Activated effector memory CD4-positive, alpha-beta T cell treated with anti-CD3 and anti-CD28 coated beads, Interleukin-2, amount 50 U/mL, for 16 hours (primary cell): ENCODE results near the gene GTF2E1.

ENCODE experiments used
- DNase-seq: peaks from one replicate; pipeline ENCODE4 v3.0.0-alpha.2; 2020

GTF2E1 gene

GRCh38 chr3:120801484-120801883 lies 58.9 kb downstream of the GTF2E1 start:
- DNase-seq: no peak

GRCh38 chr3:120802916-120803315 lies 60.4 kb downstream of the GTF2E1 start:
- DNase-seq: no peak

GRCh38 chr3:120816728-120817127 lies 74.2 kb downstream of the GTF2E1 start:
- no peak for DNase-seq

DNA sequence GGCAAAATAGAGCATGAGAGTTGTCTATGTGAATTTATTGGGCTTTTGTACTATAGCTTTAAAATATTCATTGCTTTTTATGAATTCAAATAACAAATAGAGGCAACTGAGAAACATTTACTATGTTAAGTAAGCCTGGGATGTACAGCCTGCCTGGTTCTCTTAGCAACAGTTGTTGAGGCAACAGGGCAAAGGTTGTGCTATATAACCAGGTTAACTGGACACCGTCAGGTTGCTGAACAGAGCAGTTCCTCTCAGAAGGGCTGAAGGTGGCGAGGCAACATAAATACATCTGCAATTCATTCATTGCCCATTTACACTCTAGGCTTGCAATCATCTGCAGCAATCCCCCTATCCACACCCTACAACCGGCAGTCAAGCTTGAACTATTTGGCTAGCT lies 78.2 kb downstream of the GTF2E1 start:
- DNase-seq: no peak

DNA sequence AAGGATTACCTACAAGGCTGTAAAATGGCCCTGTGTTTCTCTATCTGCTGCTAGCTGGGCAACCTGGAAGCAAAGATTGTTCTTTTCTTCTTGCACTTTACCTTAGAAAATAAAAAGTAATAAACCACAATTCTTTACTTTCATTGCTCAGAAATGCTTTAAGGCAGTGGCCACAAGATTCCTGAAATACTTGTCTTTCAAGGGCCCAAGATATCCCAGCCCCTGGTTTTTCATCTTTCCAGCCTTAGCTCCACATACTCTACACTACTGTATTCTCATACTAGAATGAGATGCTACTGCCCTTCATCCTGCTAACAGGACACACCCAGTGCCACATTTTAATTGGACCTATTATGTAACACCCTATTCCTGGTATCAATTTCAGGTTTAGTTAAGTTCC lies 78.9 kb downstream of the GTF2E1 start:
- no peak for DNase-seq

DNA sequence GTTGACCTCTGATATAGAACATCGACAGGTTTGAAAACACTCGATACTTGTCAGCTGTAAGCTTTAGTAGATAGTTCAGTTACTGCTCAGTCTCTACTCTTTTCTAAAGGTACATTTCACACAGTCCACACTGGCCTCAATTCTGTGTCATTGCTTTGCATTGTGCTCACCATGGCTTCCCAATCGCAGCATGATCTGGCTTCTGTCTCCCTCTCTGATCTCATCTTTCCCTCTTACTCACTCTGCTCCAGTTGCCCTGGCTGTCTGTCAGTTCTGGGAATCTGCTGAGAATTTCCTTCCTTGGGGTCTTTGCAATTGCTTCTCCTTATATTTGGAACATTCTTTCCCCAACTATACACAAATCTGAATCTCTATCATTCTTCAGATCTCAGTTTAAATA lies 80.6 kb downstream of the GTF2E1 start:
- no peak for DNase-seq

DNA sequence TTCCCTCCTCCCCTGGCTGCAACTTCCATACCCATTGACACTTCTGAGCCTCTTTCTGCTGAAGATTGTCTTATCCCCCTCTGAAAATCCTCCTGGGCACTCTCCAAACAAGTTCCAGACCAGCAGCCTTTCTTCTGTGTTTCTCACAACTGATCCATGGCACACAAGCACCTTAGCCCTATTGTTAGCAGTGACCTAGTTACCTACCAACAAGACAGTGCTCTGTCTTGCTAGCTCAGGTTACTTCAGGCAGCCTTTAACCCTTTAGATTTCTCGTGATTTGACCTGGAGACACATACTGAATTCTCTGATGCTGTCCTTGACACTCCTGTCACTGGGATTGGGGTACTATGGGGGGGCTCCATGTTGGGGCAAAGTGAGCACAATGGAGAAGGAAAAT lies 82.1 kb downstream of the GTF2E1 start:
- no peak for DNase-seq

- DNase-seq: no peak
Measured at GRCh38 chr3:120828796-120829195, 86.3 kb downstream of the GTF2E1 start.

GRCh38 chr3:120831066-120831465 lies 88.5 kb downstream of the GTF2E1 start:
- no peak for DNase-seq
